ENCODE data around the gene ZNF683. TPM values are rescaled to one million over a fixed set of nuclear protein-coding genes. Genes with fewer than 3 reads are reported as not detected.
A peak's percentile ranks its signal among the peaks of the same experiment; 100 is the strongest.

The ZNF683 gene
- total and polyA plus RNA-seq, 9 of the 15 experiments (the other 6 are each of a cell fraction or from before 2014, with no cell fraction given) = not detected

GRCh38 chr1:26391450-26391849, 18.9 kb upstream of the ZNF683 start (continued):
- TF ChIP-seq, protein P1, sequence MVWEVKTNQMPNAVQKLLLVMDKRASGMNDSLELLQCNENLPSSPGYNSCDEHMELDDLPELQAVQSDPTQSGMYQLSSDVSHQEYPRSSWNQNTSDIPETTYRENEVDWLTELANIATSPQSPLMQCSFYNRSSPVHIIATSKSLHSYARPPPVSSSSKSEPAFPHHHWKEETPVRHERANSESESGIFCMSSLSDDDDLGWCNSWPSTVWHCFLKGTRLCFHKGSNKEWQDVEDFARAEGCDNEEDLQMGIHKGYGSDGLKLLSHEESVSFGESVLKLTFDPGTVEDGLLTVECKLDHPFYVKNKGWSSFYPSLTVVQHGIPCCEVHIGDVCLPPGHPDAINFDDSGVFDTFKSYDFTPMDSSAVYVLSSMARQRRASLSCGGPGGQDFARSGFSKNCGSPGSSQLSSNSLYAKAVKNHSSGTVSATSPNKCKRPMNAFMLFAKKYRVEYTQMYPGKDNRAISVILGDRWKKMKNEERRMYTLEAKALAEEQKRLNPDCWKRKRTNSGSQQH (CRISPR knock-in tag; IDR thresholded peaks at IDR 0.05) = 0 out of 2 replicates have a peak, but pooled peaks have one; percentile 12
- TF ChIP-seq, protein P2, sequence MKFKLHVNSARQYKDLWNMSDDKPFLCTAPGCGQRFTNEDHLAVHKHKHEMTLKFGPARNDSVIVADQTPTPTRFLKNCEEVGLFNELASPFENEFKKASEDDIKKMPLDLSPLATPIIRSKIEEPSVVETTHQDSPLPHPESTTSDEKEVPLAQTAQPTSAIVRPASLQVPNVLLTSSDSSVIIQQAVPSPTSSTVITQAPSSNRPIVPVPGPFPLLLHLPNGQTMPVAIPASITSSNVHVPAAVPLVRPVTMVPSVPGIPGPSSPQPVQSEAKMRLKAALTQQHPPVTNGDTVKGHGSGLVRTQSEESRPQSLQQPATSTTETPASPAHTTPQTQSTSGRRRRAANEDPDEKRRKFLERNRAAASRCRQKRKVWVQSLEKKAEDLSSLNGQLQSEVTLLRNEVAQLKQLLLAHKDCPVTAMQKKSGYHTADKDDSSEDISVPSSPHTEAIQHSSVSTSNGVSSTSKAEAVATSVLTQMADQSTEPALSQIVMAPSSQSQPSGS (CRISPR knock-in tag; IDR thresholded peaks at IDR 0.05) = no peak
- TF ChIP-seq JUND (IDR thresholded peaks at IDR 0.05; ENCODE audit: borderline replicate concordance, low read depth, low read length) (peak; percentile 38; the same call in 1 of the 2 replicates), JUND (tag; IDR thresholded peaks at IDR 0.05; ENCODE audit: borderline replicate concordance, low read depth, low read length) (no peak; the same call in 2 of the 3 replicates), REST (IDR thresholded peaks at IDR 0.05; ENCODE audit: borderline replicate concordance) (peak; percentile 93), REST (CRISPR knock-in tag; IDR thresholded peaks at IDR 0.05; ENCODE audit: low read depth) (no peak), ARID3A (IDR thresholded peaks at IDR 0.05; ENCODE audit: borderline replicate concordance, low read depth, low read length) (peak; percentile 51; the same call in 1 of the 2 replicates), HDAC1 (IDR thresholded peaks at IDR 0.05) (0 out of 4 replicates have a peak, but pooled peaks of 1 of the 2 experiments have one; percentile 14), CREM (IDR thresholded peaks at IDR 0.05; ENCODE audit: low read depth) (peak; percentile 44; the same call in 1 of the 2 replicates), ZEB2 (IDR thresholded peaks at IDR 0.05) (peak; percentile 32; the same call in 1 of the 2 replicates), TAL1 (IDR thresholded peaks at IDR 0.05) (peak; percentile 17; the same call in 1 of the 2 replicates), ARID2 (IDR thresholded peaks at IDR 0.05) (peak; percentile 96), NFATC3 (IDR thresholded peaks at IDR 0.05) (no peak), SMC3 (conservative IDR thresholded peaks at IDR 0.05; ENCODE audit: insufficient read depth, low read depth, low read length) (peak; percentile 97)
